GM12873 (cell line): Measurements from ENCODE around the gene CBX4.

ENCODE experiments used
- TF ChIP-seq, protein P1 (sequence below): IDR thresholded peaks from 2 replicates; pipeline ENCODE4 v1.5.1; 2012; ENCODE audit warnings: low read depth, mild to moderate bottlenecking, moderate library complexity, low read length, control low read depth; ENCODE audit not compliant: insufficient read depth; ENCODE audit errors: missing control alignments

CBX4 gene

DNA sequence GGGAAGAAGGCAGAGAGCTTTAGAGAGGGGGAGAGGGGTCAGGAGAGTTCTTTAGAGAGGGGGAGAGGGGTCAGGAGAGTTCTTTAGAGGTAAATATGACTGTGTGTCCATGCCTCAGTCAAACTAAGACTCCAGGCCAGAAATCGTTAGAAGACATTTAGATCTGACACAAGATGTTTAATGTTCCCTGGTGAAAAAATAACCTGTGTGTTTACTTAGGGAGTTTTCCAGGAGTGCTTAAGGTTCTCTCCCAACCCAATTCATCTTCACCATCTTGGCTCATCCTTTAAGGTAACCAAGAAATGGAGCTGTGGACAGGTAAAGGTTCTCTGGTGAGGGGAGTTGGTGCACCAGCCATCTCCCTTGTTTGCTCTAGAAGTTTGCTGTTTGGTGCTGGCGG lies 9.8 kb downstream of the CBX4 start:
- TF ChIP-seq, protein P1, sequence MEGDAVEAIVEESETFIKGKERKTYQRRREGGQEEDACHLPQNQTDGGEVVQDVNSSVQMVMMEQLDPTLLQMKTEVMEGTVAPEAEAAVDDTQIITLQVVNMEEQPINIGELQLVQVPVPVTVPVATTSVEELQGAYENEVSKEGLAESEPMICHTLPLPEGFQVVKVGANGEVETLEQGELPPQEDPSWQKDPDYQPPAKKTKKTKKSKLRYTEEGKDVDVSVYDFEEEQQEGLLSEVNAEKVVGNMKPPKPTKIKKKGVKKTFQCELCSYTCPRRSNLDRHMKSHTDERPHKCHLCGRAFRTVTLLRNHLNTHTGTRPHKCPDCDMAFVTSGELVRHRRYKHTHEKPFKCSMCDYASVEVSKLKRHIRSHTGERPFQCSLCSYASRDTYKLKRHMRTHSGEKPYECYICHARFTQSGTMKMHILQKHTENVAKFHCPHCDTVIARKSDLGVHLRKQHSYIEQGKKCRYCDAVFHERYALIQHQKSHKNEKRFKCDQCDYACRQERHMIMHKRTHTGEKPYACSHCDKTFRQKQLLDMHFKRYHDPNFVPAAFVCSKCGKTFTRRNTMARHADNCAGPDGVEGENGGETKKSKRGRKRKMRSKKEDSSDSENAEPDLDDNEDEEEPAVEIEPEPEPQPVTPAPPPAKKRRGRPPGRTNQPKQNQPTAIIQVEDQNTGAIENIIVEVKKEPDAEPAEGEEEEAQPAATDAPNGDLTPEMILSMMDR: no peak

DNA sequence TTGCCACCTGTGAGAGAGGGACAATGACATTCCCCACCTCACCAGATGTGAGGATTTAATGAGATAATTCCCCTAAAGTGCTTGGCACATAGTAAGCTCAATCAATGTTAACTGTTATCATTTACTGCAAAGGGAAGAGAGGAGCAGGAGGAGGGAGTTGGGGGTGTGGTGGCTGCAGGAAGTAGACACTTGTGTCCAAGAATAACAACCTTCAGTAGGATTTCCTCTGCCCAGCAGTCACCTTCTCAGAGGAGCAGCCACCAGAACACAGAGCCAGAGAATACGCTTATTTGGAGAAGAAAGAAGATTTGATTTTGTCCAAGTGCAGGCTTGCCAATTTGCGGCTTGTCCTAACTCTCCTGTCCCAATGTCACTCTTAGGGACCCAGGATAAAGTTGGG lies 10.2 kb downstream of the CBX4 start:
- TF ChIP-seq, protein P1: no peak

DNA sequence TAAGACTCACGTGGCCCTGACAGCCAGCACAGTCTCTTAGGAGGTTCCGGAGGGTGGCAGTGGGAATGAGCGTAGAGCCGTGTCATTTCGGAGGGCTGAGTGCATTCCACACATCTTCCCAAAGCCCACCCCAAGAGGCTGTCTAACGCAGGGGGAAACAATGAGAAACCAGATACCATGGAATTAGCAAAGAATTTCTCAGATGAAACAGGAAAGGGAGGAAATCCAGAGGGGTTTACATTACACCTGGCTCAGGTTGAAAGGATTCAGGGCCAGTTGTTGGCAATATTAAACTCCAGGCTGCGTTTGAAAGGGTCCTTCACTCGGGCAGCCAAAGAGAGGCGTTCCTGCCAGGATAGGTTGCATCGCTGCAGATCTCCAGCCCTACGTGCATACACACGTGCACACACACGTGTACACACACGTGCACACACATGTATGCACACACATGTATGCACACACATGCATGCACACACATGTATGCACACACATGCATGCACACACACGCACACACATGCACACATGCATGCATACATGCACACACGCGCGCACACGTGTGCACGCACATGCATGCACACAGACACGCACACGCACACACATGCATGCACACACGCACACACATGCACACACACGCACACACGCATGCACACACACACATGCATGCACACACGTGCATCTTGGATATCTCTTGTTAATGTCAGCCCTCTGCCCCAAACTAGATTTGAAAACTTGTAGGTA lies 12.2 kb downstream of the CBX4 start:
- TF ChIP-seq, protein P1: no peak

DNA sequence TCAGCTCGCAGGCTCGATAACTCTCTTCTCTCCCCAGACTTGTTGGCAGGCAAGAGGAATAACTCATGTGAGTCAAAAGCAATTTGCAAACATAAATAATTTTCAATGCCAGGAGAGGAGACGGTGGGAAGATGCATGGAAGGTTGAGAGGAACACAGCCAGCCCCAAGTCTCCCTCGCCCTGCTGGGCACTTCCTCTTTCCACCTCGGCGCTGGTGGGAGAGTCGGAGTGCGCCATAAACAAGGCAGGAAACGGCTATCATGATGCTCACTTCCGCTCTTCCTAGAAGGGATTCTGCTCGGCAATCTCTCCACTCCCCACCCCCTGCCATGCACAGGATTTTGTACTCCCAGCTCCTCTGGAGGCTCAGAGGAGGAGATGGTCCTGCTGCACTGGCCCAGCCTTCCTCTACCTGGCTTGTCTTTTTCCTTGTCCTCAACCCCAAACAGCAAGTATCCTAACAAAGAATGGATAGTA lies 13.0 kb downstream of the CBX4 start:
- TF ChIP-seq, protein P1: no peak

DNA sequence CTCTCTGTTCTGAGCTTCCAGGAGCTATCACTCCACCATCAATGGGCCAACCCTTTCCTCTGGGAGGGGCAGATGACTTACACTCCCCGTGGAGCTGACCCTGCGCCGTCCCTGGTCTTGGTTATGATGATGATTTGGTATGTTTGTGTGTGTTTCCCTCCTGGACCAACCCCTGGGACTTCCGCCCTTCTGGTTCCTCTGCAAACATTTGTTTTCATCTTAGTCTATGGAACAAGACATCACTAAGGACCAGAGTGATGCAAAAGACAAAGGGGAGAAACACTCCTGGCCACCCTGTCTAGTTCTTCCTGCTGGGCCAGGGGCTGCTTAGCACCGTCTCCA lies 13.7 kb downstream of the CBX4 start:
- TF ChIP-seq, protein P1: no peak

DNA sequence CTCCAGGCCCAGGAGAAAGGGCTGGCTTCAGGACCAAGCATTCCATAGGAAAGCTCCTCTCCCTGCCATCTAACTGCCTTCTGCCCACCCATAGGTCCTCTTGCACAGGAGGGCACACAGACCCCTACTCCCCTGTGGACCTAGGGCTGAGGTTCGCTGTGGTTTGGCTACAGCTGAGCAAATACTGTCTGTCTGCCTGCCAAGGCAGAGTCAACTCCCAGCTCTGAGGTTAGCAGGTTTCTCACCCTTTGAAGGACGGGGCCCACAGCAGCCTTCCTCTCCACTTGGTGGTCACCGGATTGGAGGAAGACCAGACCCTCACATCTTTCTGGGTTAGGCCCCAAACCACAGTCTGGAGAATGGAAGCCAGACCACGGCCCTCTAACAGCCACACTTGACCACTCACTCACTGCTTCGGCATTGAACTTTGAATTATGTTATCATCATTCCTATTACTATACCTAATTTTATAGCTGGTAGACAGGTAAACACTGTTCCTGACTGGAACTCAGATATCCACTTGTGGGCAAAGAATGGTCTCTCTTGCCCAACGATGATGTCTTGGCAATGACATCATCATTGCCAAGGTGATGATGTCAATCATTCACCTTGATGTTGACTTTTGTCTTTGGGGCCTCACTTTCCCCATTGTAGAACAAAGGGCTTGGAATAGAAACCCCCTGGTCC lies 14.2 kb downstream of the CBX4 start:
- TF ChIP-seq, protein P1: no peak

DNA sequence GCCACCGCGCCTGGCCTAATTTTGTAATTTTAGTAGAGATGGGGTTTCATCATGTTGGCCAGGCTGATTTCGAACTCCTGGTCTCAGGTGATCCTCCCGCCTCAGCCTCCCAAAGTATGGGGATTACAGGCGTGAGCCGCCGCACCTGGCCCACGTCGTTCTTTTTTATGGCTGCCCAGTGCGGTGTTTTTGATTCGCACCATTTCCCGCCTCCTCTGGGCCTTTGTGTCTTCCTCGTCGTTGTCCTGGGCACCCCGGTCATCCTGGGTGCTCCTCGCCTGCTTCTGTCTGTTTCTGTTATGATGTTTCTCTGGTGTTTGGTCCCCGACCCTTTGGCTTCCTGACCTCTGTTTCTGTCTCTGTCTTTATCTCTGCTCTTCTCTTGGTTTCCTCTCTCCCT lies 15.0 kb downstream of the CBX4 start:
- TF ChIP-seq, protein P1: no peak
